Stimulated activated CD4-positive, alpha-beta T cell treated with anti-CD3 and anti-CD28 coated beads, Interleukin-1b, Interleukin-23, amount 100 ng/mL, for 4 hours (primary cell): ENCODE data around the gene HYCC2.
"Not testable (repeated sequence)": the region's sequence is repeated elsewhere in the genome, so short reads cannot be mapped to it uniquely, and the experiment has no call there.

Experiments
- DNase-seq, 2 donors: peaks; one replicate each; pipeline ENCODE4 v3.0.0-alpha.2; 2020; ENCODE audit warnings: low read depth in 2 of 2

HYCC2 gene

DNA sequence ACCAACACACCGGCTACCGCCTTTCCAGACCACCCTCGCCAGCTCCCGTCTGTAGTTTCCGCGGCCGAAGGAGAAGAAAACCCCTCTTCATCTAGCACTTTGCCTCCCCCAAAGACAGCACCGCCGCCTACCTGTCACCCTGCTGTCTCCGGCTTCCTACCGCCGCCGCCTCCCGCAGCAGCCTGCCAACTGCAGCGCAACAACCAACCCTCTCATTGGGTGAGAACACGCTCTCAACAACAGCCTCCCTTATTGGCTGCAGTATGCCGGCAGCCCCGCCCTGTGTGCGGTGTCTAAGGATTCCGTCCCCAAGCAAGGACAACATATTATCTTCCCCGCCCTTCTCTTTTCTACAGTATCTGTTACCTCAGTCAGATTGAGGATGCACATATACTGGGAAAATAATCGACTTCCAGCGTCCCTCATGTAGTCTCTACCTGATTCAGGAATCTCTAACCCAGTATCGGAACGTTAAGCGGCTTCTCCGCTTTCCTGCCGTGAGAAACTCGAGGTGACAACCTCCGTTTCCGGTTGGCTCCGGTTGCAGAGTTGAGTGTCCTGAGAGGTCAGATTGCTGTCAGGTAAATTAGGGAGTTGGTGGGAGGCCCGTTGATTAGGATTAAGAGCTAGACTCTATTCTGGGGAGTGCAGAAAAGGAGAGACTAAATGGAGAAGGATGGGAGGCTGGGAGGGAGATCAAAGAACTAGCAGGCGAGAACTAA lies at the start of gene HYCC2, which contains the start of gene NDUFB3:
Gene HYCC2, minus strand, starts transcription at position 193 of the 722 bp plus-strand sequence. CDS start 47,662 bp downstream, outside the sequence.
Gene NDUFB3, plus strand, starts transcription at position 523 of the 722 bp plus-strand sequence. CDS start 6,882 bp downstream, outside the sequence.
- DNase-seq = peak; percentile 78 to 87

DNA sequence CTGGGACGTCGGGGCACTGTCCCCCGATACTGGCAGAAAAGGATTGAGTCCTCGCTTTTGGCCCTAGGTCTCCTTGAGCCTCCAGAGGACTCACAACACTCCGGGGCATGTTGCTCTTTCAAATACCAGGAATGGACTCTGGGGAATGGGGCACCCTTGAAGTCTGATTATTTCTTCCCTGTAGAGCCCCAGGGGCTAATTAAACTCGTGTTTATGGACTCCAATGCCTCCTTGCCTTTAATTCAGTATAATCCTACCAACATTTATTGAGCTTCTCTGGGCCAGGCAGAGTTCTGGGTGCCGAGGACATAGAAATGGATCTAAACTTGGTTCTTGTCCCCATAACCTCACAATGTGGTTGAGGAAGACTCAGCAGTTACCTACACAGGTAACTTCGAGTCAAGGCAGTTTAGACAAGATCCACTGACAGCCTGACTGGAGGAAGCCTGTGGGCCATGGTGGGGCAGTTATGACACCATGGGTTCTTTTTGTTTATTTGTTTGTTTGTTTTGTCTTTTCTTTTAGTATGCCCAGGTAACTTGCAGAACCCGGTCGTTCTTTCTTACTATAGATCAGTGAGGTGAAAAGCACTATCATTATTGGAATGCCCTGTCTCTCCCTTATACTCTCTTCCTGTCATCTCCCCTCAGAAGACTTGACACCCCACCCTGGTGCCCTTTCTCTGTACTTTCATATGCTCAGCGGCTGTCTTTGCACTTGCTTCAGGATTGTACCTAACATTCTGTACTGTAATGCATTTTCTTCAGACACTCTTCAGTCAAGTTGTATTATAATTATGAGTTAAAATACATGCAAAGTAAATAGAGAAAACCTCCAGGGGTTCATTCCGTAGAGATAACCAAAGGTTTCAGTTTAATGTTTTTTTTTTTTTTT lies 47.7 kb upstream of the HYCC2 start:
- no peak for DNase-seq

DNA sequence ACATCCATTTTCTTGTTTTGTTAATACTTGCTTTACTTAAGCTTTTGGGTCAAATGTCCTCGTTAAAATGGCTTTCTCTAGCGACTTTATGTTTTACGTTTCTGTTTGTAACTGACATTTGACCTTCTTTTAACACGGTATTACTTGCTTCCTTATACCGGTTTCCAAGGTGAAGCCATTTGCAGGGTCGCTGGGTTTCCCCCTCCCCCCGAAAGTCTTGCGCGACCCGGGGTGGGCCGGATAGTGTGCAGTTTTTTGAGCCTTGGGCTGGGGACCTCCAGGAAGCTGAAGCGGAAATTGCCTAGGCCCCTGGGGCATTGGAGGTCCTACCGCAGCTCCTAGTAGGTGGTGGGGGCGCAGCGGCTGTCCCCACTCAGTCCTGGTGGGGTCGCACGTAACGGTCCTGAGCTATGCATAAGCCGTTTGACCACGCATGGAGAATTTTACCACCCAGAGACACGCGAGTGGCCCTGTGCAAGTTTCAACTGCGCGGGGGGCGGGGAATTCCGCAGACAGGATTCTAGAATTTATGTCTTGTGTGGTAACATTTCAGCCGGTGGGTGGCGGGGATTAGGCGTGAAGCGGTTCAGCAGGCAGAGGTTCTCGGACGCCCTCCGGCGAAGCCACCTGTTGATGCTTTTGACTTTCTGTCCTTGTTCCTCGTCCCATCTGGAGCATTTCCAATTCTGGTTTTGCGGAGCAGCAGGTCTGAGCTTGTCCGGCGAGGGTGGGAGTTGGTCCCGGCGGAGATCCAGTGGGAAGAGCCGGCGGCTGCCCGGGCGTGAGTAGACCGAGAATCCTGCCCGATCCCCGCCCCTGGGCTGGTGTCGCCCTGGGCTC lies 46.9 kb upstream of the HYCC2 start:
- peak; percentile 80 to 81 for DNase-seq

DNA sequence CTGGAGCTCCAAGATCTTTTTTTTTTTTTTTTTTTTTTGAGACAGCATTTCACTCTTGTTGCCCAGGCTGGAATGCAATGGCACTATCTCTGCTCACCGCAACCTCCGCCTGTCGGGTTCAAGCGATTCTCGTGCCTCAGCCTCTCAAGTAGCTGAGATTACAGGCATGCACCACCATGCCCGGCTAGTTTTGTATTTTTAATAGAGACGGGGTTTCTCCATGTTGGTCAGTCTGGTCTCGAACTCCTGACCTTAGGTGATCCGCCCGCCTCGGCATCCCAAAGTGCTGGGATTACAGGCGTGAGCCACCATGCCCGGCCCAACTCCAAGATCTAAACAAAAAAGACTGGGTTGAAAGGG lies 46.2 kb upstream of the HYCC2 start:
- not testable (repeated sequence) for DNase-seq

DNA sequence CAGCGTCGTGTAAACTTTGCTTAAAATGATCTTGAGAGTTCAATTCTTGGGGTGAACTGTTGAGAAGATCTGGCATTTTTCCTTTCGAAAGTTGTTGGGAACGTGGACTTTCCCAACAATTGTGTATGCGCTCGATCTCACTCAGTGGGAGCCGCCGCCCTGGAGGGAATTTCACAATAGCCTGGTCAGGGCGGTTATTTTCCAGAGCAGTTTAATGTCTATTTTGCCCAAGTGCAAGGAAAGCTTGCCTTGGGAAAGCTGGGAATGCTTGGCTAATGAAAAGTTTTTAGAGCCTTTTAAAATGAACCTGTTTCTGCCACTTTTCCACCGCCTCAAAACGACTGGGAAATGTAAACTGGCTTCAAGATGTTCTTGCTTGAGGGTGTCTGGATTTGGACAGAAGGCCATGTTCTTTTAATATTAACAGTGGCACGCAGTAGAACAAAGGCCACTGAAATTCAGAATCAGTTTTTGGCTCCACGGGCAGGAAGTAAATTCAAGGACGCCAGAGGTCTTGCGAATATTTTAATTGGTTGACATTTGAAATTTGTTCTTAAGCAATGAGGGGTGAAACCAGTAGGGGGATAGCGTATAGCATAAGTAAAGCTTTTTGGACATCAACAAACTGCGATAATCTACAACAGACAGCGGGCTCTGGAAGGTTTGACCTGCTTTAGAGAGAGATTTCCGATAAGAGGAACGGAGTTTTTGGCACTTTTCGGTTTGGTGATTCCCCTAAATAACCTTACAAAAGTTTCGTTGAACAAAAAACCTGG lies 45.7 kb upstream of the HYCC2 start:
- DNase-seq = no peak

DNA sequence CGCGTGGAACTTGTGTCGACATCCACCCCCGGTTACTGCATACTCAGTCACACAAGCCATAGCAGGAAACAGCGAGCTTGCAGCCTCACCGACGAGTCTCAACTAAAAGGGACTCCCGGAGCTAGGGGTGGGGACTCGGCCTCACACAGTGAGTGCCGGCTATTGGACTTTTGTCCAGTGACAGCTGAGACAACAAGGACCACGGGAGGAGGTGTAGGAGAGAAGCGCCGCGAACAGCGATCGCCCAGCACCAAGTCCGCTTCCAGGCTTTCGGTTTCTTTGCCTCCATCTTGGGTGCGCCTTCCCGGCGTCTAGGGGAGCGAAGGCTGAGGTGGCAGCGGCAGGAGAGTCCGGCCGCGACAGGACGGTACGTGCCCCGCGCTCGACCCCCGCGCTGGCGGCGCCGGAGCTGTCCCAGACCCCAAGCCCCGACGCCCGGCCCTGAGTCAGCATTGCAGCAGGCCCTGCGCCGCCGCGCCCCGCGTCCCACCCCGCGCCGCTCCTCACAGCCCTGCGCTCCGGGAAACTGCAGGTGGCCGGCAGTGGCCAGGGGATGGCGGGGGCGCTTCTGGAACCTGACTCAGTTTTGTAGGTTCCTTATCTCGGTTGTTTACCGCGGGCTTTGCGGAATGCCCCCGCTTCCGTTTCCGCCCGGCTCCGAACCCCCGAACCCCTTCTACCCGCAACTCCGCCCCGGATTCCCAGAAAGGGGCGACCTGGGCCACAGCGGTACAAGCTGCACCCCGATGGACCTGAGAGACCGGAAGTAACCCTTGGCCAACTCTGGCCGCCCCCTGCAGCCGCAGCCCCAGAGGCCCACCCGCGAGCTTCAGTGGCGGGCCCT lies 44.9 kb upstream of the HYCC2 start, which contains the start of gene CFLAR:
Gene CFLAR, plus strand, starts transcription at position 50 of the 844 bp plus-strand sequence. CDS start 13,702 bp downstream, outside the sequence.
- peak; percentile 60 to 61 for DNase-seq

DNA sequence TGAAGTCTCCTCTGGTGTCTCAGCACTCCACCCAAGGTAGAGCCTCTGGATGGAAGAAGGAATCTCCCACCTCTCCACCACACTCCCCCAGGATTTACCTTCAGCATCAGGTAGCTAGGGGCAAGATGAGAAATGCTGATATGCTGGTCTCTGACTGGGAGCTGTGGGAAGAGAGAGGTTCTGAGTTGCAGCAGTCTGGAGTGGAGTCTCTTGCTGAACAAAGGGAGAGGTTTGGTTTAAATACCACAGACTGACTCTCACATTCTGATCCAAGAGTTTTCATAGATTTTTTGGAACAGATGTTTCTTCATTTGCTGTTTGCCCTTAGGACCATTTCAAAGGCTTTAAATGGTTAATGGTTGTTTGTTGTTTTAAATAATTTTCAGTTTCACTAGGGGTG lies 43.4 kb upstream of the HYCC2 start:
- DNase-seq = no peak

DNA sequence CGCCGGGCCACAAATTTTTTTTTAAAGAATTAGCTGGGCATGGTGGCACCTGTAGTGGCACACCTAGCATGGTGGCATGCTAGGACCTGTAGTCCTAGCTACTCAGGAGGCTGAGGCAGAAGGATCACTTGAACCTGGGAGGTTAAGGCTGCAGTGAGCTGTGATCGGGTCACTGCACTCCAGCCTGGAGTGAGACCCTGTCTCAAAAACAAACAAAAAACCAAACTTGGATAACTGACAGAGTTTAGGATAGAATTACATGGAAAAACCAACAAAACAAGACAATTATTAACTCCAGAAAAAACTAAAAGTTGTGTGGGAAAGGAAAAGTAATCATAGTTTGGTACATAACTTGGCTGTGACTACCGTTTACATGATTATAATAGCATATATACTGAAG lies 42.9 kb upstream of the HYCC2 start:
- no peak for DNase-seq

DNA sequence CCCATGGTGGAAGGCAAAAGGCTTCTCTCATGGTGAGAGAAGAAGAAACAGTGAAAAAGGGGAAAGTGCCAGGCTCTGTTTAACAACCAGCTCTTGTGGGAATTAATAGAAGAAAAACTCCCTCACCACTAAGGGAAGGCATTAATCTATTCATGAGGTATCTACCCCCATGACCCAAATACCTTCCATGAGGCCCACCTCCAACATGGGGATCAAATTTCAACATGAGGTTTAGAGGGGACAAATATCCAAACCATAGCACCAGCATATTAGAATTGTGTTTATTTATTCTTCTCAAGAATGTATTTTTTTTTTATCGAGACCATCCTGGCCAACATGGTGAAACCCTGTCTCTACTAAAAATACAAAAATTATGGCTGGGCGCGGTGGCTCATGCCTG lies 39.6 kb upstream of the HYCC2 start:
- DNase-seq = no peak

DNA sequence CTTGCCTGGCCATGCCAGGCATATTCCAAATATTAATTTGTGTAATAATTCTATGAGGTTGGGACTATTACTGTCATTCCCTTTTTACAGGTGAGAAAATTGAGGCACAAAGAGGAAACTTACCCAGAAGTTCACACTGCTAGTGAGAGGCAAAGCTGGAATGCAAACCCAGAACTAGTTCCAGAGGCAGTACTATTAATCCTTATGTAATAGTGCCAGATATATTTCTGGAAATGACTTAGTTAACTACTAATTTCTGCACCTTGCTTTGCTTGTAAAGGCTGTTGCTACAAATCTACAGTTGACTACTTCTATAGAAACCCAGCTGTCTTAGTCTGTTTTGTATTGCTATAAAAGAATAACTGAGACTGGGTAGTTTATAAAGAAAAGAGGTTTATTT lies 39.1 kb upstream of the HYCC2 start:
- DNase-seq = no peak

DNA sequence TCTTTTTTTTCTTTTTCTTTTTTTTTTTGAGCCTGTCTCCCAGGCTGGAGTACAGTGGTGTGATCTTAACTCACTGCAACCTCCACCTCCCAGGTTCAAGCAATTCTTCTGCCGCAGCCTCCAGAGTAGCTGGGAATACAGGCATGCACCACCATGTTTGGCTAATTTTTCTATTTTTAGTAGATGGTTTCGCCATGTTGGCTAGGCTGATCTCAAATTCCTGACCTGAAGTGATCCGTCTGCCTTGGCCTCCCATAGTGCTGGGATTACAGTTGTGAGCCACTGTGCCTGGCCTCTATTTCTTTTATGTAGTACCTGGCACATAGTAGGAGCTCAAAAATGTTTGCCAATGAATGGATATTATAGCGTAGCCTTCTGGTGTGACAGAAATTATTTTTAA lies 37.7 kb upstream of the HYCC2 start:
- DNase-seq = no peak

DNA sequence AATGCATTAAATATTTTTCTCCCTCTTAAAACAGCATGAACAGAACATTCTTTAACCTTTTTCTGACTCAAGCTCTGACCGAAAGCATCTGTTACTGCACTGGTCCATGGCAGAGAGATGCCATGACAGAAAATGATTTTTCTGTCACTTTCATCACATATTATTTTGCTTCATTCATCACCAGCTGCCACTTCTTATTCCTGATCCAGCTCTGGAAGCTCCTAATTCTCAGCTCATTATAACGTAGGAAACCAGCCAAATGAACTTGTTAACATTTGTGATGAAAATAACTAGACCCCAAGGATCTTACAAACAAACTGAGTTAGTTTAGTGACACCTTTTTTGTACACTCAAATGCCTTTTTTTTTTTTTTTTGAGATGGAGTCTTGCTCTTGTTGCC lies 36.9 kb upstream of the HYCC2 start:
- no peak for DNase-seq

DNA sequence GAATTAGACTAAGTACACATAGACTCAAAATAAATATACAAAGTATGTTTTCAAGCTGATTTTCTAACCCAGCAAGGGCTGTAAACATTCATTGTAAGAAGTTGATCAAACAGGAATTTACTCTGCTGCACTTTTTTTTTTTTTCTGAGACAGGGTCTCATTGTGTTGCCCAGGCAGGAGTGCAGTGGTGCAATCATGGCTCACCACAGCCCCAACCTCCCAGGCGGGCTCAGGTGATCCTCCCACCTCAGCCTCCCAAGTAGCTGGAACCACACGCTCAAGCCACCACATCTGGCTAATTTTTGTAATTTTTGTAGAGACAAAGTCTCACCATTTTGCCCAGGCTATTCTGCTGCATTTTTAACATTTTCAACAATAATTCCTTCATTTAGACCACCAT lies 36.2 kb upstream of the HYCC2 start:
- DNase-seq = no peak

DNA sequence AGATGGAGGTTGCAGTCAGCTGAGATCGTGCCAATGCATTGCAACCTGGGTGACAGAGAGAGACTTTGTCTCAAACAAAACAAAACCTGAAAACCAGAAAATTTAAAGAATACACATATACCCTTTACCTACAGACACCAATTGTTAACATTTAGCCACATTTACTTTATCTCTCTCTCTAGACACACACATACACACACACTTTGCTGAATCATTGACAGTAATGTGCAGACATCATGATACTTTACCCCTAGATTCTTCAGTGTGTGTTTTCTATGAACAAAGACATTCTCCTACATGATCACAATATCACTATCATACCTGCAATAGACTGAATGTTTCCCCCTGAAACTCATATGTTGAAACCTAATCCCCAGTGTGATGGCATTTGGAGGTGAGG lies 34.3 kb upstream of the HYCC2 start:
- DNase-seq = no peak

DNA sequence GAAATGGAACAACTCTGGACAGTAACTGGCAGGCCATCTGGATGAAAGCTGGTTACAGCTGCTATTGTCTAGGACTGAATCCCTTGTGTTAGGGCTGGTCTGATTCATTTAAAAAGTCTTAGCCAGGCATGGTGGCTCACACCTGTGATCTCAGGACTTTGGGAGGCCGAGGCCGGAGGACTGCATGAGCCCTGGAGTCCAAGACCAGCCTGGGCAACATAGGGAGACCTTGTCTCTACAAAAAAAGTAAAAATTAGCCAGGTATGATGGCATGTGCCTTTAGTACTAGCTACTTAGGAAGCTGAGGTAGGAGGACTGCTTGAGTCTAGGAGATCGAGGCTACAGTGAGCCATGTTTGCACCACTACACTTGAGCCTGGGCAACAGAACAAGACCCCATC lies 29.0 kb upstream of the HYCC2 start:
- DNase-seq = no peak

DNA sequence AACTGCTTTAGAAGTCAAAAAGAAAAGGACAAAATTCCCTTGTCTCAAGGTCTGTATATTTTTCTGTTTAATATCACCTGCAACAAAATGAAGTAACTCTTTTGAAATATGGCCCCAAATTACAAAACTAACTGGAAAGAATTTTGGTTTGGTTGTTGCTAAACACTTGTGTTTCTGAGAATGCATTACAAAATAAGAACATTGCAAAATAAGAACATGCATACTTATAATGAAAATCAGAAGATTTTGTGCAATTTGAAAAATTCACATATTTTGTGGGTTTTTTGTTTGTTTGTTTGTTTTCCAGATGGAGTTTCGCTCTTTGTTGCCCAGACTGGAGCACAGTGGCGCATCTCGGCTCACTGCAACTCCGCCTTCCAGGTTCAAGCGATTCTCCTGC lies 22.1 kb upstream of the HYCC2 start:
- DNase-seq = no peak

DNA sequence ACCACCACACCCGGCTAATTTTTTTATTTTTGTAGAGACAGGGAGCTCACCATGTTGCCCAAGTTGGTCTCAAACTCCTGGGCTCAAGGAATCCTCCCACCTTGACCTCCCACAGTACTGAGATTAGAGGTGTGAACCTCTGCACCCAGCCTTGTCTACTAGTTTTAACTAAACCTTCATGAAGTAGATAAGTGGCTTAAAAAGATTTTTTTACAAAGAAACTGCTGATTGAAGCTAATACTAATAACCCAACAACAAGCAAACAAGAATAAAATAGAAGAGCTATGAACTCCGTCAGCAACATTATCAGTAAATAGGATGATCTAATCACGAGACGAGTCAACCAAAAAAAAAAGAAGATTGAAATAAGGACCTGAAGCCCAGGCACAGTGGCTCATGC lies 19.1 kb upstream of the HYCC2 start:
- DNase-seq = no peak

DNA sequence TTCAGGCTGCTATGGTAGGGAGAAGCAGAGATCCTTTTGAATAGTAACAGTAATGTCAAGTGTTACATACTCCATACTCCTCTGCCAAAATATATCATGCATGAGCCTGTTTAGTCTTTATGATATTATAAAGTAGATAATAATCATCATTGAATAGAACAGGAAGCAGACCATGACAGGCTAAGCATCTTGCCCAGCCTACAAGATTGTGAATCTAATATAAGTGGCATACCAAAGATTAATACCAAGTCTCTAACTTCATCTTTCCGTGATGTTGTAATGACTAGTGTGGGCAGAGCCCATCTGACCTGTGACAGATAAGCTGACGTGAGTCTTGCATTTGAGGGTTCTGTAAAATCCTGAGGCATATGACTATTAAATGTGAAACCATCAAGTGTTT lies 13.4 kb upstream of the HYCC2 start:
- no peak for DNase-seq

DNA sequence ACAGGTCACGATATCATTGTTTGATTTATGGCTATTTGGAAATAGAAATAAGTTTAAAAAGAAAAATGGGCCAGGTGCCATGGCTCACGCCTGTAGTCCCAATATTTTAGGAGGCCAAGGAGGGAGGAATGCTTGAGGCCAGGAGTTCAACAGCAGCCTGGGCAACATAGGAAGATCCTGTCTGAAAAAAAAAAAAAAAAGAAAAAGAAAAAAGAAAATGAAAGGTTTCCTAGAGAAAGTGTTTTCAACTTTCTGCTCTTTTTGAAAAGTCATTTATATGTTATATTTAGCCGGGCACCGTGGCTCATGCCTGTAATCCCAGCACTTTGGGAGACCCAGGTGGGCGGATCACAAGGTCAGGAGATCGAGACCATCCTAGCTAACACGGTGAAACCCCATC lies 3.5 kb upstream of the HYCC2 start:
- no peak for DNase-seq

DNA sequence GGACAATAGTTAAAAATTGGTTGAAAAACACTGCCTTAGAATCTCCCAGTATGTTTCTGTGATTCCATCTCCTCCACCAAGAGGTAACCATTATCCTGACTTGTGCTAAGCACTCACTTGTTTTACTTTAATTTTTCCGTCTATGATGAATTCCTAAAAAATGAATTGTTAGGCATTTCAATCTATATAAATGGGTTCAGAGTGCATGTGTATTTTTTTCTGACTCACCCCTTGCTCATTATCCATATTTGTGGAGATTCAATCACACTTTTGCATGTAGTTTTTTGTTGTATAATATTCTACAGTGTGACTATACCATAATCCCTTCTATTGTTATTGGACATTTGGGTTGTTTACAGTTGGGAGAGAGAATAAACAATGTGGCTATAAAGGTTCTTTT lies 1.6 kb upstream of the HYCC2 start:
- DNase-seq = no peak
